ENCODE data around the gene MICAL3.
"Not testable (repeated sequence)": the region's sequence is repeated elsewhere in the genome, so short reads cannot be mapped to it uniquely, and the experiment has no call there.

Gene MICAL3

GRCh38 chr22:18008136-18008535 is 16.2 kb downstream of the MICAL3 start:
- Histone ChIP-seq H3K4me3 (ENCODE audit: low read length) (no peak overlapping the region), H3K36me3 (ENCODE audit: control insufficient read depth, insufficient read depth, low read length, severe bottlenecking) (no peaks in the 10 kb centered on the region), H3K4me1 (ENCODE audit: control insufficient read depth, insufficient read depth, low read length) (no peaks in the 10 kb centered on the region), H3K27me3 (replicated peaks; ENCODE audit: control insufficient read depth, insufficient read depth, low read length) (no peaks in the 10 kb centered on the region), H3K9me3 (ENCODE audit: control insufficient read depth, low read length) (no peaks in the 10 kb centered on the region), H3K9ac (ENCODE audit: low read length) (no peak overlapping the region)
- no peak for DNase-seq (ENCODE audit: low read depth)

GRCh38 chr22:18005201-18005926 is 19.0 kb downstream of the MICAL3 start:
- no peak for DNase-seq (ENCODE audit: low read depth)
- Histone ChIP-seq H3K4me3 (ENCODE audit: low read length) (no peak overlapping the region), H3K36me3 (ENCODE audit: control insufficient read depth, insufficient read depth, low read length, severe bottlenecking) (no peaks in the 10 kb centered on the region)

GRCh38 chr22:18001894-18002315 is 22.5 kb downstream of the MICAL3 start:
- Histone ChIP-seq H3K4me3 (ENCODE audit: low read length) (peak overlapping the region; percentile 89), H3K9ac (ENCODE audit: low read length) (peak overlapping the region; percentile 95)
- H3K4me1 ChIP-seq (ENCODE audit: control insufficient read depth, insufficient read depth, low read length); H3K36me3 ChIP-seq (ENCODE audit: control insufficient read depth, insufficient read depth, low read length, severe bottlenecking); H3K9me3 ChIP-seq (ENCODE audit: control insufficient read depth, low read length); DNase-seq (ENCODE audit: low read depth); H3K27me3 ChIP-seq (replicated peaks; ENCODE audit: control insufficient read depth, insufficient read depth, low read length): not testable (repeated sequence)

More at GRCh38 chr22:18005201-18005926, 19.0 kb downstream of the MICAL3 start:
- H3K27me3 ChIP-seq (replicated peaks; ENCODE audit: control insufficient read depth, insufficient read depth, low read length): no peaks in the 10 kb centered on the region
- H3K4me1 ChIP-seq (ENCODE audit: control insufficient read depth, insufficient read depth, low read length): no peaks in the 10 kb centered on the region
- H3K9me3 ChIP-seq (ENCODE audit: control insufficient read depth, low read length): no peaks in the 10 kb centered on the region
- no peak overlapping the region for H3K9ac ChIP-seq (ENCODE audit: low read length)

GRCh38 chr22:18001040-18001893 is 23.1 kb downstream of the MICAL3 start:
- Histone ChIP-seq H3K9ac (ENCODE audit: low read length) (peak overlapping the region; percentile 95), H3K36me3 (ENCODE audit: control insufficient read depth, insufficient read depth, low read length, severe bottlenecking) (no peaks in the 10 kb centered on the region), H3K27me3 (replicated peaks; ENCODE audit: control insufficient read depth, insufficient read depth, low read length) (no peaks in the 10 kb centered on the region), H3K9me3 (ENCODE audit: control insufficient read depth, low read length) (no peaks in the 10 kb centered on the region), H3K4me1 (ENCODE audit: control insufficient read depth, insufficient read depth, low read length) (peaks cover 7% of the 10 kb centered on the region), H3K4me3 (ENCODE audit: low read length) (peak overlapping the region; percentile 89)
- DNase-seq (ENCODE audit: low read depth): peak; percentile 97

GRCh38 chr22:18000441-18001039 is 23.8 kb downstream of the MICAL3 start:
- H3K36me3 ChIP-seq (ENCODE audit: control insufficient read depth, insufficient read depth, low read length, severe bottlenecking): no peaks in the 10 kb centered on the region
- H3K4me1 ChIP-seq (ENCODE audit: control insufficient read depth, insufficient read depth, low read length): peaks cover 7% of the 10 kb centered on the region
- H3K27me3 ChIP-seq (replicated peaks; ENCODE audit: control insufficient read depth, insufficient read depth, low read length): no peaks in the 10 kb centered on the region
- H3K4me3 ChIP-seq (ENCODE audit: low read length): peak overlapping the region; percentile 89
- DNase-seq (ENCODE audit: low read depth): peak; percentile 52
- no peaks in the 10 kb centered on the region for H3K9me3 ChIP-seq (ENCODE audit: control insufficient read depth, low read length)
- H3K9ac ChIP-seq (ENCODE audit: low read length): peak overlapping the region; percentile 95

GRCh38 chr22:17999851-18000250 is 24.5 kb downstream of the MICAL3 start:
- DNase-seq (ENCODE audit: low read depth): no peak
- H3K9me3 ChIP-seq (ENCODE audit: control insufficient read depth, low read length): no peaks in the 10 kb centered on the region

GRCh38 chr22:17998913-17999312 is 25.4 kb downstream of the MICAL3 start:
- DNase-seq (ENCODE audit: low read depth): no peak
- Histone ChIP-seq H3K9ac (ENCODE audit: low read length) (no peak overlapping the region), H3K27me3 (replicated peaks; ENCODE audit: control insufficient read depth, insufficient read depth, low read length) (no peaks in the 10 kb centered on the region), H3K4me1 (ENCODE audit: control insufficient read depth, insufficient read depth, low read length) (peaks cover 7% of the 10 kb centered on the region), H3K9me3 (ENCODE audit: control insufficient read depth, low read length) (no peaks in the 10 kb centered on the region), H3K4me3 (ENCODE audit: low read length) (no peak overlapping the region), H3K36me3 (ENCODE audit: control insufficient read depth, insufficient read depth, low read length, severe bottlenecking) (no peaks in the 10 kb centered on the region)

More at GRCh38 chr22:17999851-18000250, 24.5 kb downstream of the MICAL3 start:
- H3K9ac ChIP-seq (ENCODE audit: low read length): peak overlapping the region; percentile 95
- H3K36me3 ChIP-seq (ENCODE audit: control insufficient read depth, insufficient read depth, low read length, severe bottlenecking): no peaks in the 10 kb centered on the region
- H3K27me3 ChIP-seq (replicated peaks; ENCODE audit: control insufficient read depth, insufficient read depth, low read length): no peaks in the 10 kb centered on the region
- H3K4me3 ChIP-seq (ENCODE audit: low read length): peak overlapping the region; percentile 89
- H3K4me1 ChIP-seq (ENCODE audit: control insufficient read depth, insufficient read depth, low read length): peaks cover 7% of the 10 kb centered on the region

GRCh38 chr22:17997456-17997855 is 26.9 kb downstream of the MICAL3 start:
- Histone ChIP-seq H3K9ac (ENCODE audit: low read length) (no peak overlapping the region), H3K4me3 (ENCODE audit: low read length) (no peak overlapping the region), H3K36me3 (ENCODE audit: control insufficient read depth, insufficient read depth, low read length, severe bottlenecking) (no peaks in the 10 kb centered on the region), H3K9me3 (ENCODE audit: control insufficient read depth, low read length) (no peaks in the 10 kb centered on the region), H3K4me1 (ENCODE audit: control insufficient read depth, insufficient read depth, low read length) (peaks cover 17% of the 10 kb centered on the region), H3K27me3 (replicated peaks; ENCODE audit: control insufficient read depth, insufficient read depth, low read length) (no peaks in the 10 kb centered on the region)
- DNase-seq (ENCODE audit: low read depth): no peak

GRCh38 chr22:17995256-17995655 is 29.1 kb downstream of the MICAL3 start:
- peaks cover 25% of the 10 kb centered on the region for H3K4me1 ChIP-seq (ENCODE audit: control insufficient read depth, insufficient read depth, low read length)
- H3K9me3 ChIP-seq (ENCODE audit: control insufficient read depth, low read length); H3K4me3 ChIP-seq (ENCODE audit: low read length); H3K27me3 ChIP-seq (replicated peaks; ENCODE audit: control insufficient read depth, insufficient read depth, low read length); H3K36me3 ChIP-seq (ENCODE audit: control insufficient read depth, insufficient read depth, low read length, severe bottlenecking); DNase-seq (ENCODE audit: low read depth); H3K9ac ChIP-seq (ENCODE audit: low read length): not testable (repeated sequence)

GRCh38 chr22:17994424-17995108 is 29.8 kb downstream of the MICAL3 start:
- Histone ChIP-seq H3K4me3 (ENCODE audit: low read length) (no peak overlapping the region), H3K4me1 (ENCODE audit: control insufficient read depth, insufficient read depth, low read length) (peaks cover 26% of the 10 kb centered on the region), H3K36me3 (ENCODE audit: control insufficient read depth, insufficient read depth, low read length, severe bottlenecking) (no peaks in the 10 kb centered on the region), H3K27me3 (replicated peaks; ENCODE audit: control insufficient read depth, insufficient read depth, low read length) (no peaks in the 10 kb centered on the region), H3K9ac (ENCODE audit: low read length) (no peak overlapping the region), H3K9me3 (ENCODE audit: control insufficient read depth, low read length) (no peaks in the 10 kb centered on the region)
- no peak for DNase-seq (ENCODE audit: low read depth)

GRCh38 chr22:17992976-17993375 is 31.4 kb downstream of the MICAL3 start:
- H3K4me3 ChIP-seq (ENCODE audit: low read length): peak overlapping the region; percentile 26
- H3K9me3 ChIP-seq (ENCODE audit: control insufficient read depth, low read length); H3K36me3 ChIP-seq (ENCODE audit: control insufficient read depth, insufficient read depth, low read length, severe bottlenecking); H3K27me3 ChIP-seq (replicated peaks; ENCODE audit: control insufficient read depth, insufficient read depth, low read length); H3K9ac ChIP-seq (ENCODE audit: low read length); DNase-seq (ENCODE audit: low read depth): not testable (repeated sequence)
- H3K4me1 ChIP-seq (ENCODE audit: control insufficient read depth, insufficient read depth, low read length): peaks cover 27% of the 10 kb centered on the region
